K562 (cell line): Measurements from ENCODE around the gene P2RY13. TPM values are rescaled to one million over a fixed set of nuclear protein-coding genes. Genes with fewer than 3 reads are reported as not detected.
A peak's percentile ranks its signal among the peaks of the same experiment; 100 is the strongest.

ENCODE experiments used
- ATAC-seq: fragments of 200-7000 bp; cut with Tn5 transposase; 3 replicates; pipeline ENCODE4 v1.9.1; 2020; ENCODE audit warnings: moderate library complexity
- BruUV-seq: library from RNA; stranded (reverse); fragments of 400-500 nt; replicated peaks from 2 replicates; lab custom pipeline; 2021; lab: Mats Ljungman, UMichigan
- CTCF ChIA-PET: fragments of 300-600 bp; formaldehyde crosslinking; extraction: SDS; loops from one replicate; lab custom pipeline; 2021; ENCODE audit warnings: low intra/inter-chr PET ratio; lab: Yijun Ruan, JAX
- POLR2A ChIA-PET: fragments of 300-600, 350-650 bp; sonication (Branson Sonifier 250); formaldehyde crosslinking; extraction: SDS; loops from one replicate; lab custom pipeline; 2021; ENCODE audit warnings: antibody characterized with exemption, inconsistent platforms; lab: Yijun Ruan, JAX
- DNase-seq, 4 experiments: peaks; one replicate each; pipeline versions ENCODE4 v3.0.0 to v3.0.0-alpha.2; 2011 to 2018; ENCODE audit warnings: low spot score in 3 of 4, mixed read lengths in 3 of 4; ENCODE audit errors: extremely low read depth in 1 of 4
- FAIRE-seq: peaks from 2 replicates; lab custom pipeline; 2011; peaks lifted over from hg19 to GRCh38; lab: Jason Lieb, UNC
- H2AFZ ChIP-seq: 2 replicates; pipeline ENCODE4 v1.6.0; 2011; ENCODE audit warnings: low read depth, low read length, control low read depth, inconsistent platforms
- H3K27ac ChIP-seq: fragments of 200-600 bp; 3 replicates; pipeline ENCODE4 v1.8.0; 2011; ENCODE audit warnings: low read depth, mild to moderate bottlenecking, control low read depth, inconsistent platforms, low read length, moderate library complexity, mixed read lengths; ENCODE audit errors: extremely low read depth
- H3K27me3 ChIP-seq, 2 experiments: fragments of 300-600 bp in 1 of 2; 2 replicates in 1 of 2; 3 replicates in 1 of 2; pipeline versions ENCODE4 v1.6.0 to v1.8.0; 2011; ENCODE audit warnings: inconsistent platforms in 2 of 2, low read length in 2 of 2, mild to moderate bottlenecking in 1 of 2, mixed read lengths in 1 of 2, moderate library complexity in 1 of 2; ENCODE audit not compliant: control insufficient read depth in 2 of 2, insufficient read depth in 2 of 2
- H3K36me3 ChIP-seq: fragments of 300-600 bp; 3 replicates; pipeline ENCODE4 v1.8.0; 2011; ENCODE audit warnings: mild to moderate bottlenecking, low read length, inconsistent platforms; ENCODE audit not compliant: control insufficient read depth, insufficient read depth
- H3K4me1 ChIP-seq, 2 experiments: fragments of 200-600 bp in 1 of 2; replicated peaks in 1 of 2; 2 replicates in 1 of 2; 3 replicates in 1 of 2; pipeline versions ENCODE4 v1.5.1 to v1.8.0; 2011; ENCODE audit warnings: inconsistent platforms in 2 of 2, low read length in 2 of 2, mild to moderate bottlenecking in 1 of 2, mixed read lengths in 1 of 2, moderate library complexity in 1 of 2; ENCODE audit not compliant: control insufficient read depth in 2 of 2, insufficient read depth in 2 of 2
- H3K4me2 ChIP-seq: 2 replicates; pipeline ENCODE4 v1.6.1; 2011; ENCODE audit warnings: low read length, control low read depth, inconsistent platforms, mixed read lengths; ENCODE audit not compliant: insufficient read depth
- H3K4me3 ChIP-seq: fragments of 200-600 bp; sonication (generic), shearing (Covaris generic); 2 replicates; pipeline ENCODE4 v1.5.1; 2016; ENCODE audit warnings: control low read depth, inconsistent platforms
- H3K79me2 ChIP-seq: fragments of 200-600 bp; 3 replicates; pipeline ENCODE4 v1.8.0; 2011; ENCODE audit warnings: low read length, inconsistent platforms; ENCODE audit not compliant: control insufficient read depth, insufficient read depth
- H3K9ac ChIP-seq, 2 experiments: 2 replicates each; pipeline versions ENCODE4 v1.6.0 to v1.6.1; 2011; ENCODE audit warnings: low read depth in 2 of 2, low read length in 2 of 2, control low read depth in 1 of 2, inconsistent platforms in 1 of 2, mild to moderate bottlenecking in 1 of 2, mixed read lengths in 1 of 2; ENCODE audit not compliant: insufficient read depth in 1 of 2
- H3K9me1 ChIP-seq: one replicate; pipeline ENCODE4 v1.6.0; 2011; ENCODE audit warnings: inconsistent platforms, mild to moderate bottlenecking, low read length, moderate library complexity; ENCODE audit not compliant: control insufficient read depth, insufficient read depth
- H3K9me3 ChIP-seq: replicated peaks from 2 replicates; pipeline ENCODE4 v1.5.1; 2011; ENCODE audit warnings: low read depth, low read length, inconsistent platforms; ENCODE audit not compliant: control insufficient read depth, insufficient read depth
- H4K20me1 ChIP-seq: replicated peaks from 2 replicates; pipeline ENCODE4 v1.6.1; 2011; ENCODE audit warnings: low read length, inconsistent platforms, mixed read lengths; ENCODE audit not compliant: control insufficient read depth, insufficient read depth
- BRD9 ChIP-seq: fragments of 450-650 bp; IDR thresholded peaks from 2 replicates; pipeline ENCODE4 v1.6.1; 2018; ENCODE audit warnings: low read depth; ENCODE audit not compliant: partially characterized antibody
- FOXA3 ChIP-seq, 2 experiments: fragments of 450-650 bp in 1 of 2; sonication (generic) in 1 of 2; formaldehyde crosslinking; IDR thresholded peaks in 1 of 2; conservative IDR thresholded peaks in 1 of 2; 2 replicates each; pipeline versions ENCODE4 v1.4.0 to v1.8.0; 2020 to 2022; ENCODE audit warnings: mild to moderate bottlenecking in 2 of 2, missing genetic modification reagents in 1 of 2
- HDAC1 ChIP-seq, 2 experiments: fragments of 450-650 bp; IDR thresholded peaks; 2 replicates each; pipeline ENCODE4 v1.6.1; 2016 to 2017; ENCODE audit warnings: inconsistent platforms in 1 of 2, mild to moderate bottlenecking in 1 of 2, moderate library complexity in 1 of 2
- PRPF4 ChIP-seq: fragments of 200-400 bp; formaldehyde crosslinking; IDR thresholded peaks from one replicate; pipeline ENCODE4 v1.6.1; 2017; ENCODE audit warnings: low read length, low read depth, mild to moderate bottlenecking; ENCODE audit not compliant: insufficient read depth, poor library complexity, severe bottlenecking
- PTBP1 ChIP-seq: fragments of 200-400 bp; formaldehyde crosslinking; IDR thresholded peaks from 2 replicates; pipeline ENCODE4 v1.6.1; 2017; ENCODE audit warnings: low read depth, low read length
- SOX6 ChIP-seq: fragments of 450-650 bp; IDR thresholded peaks from 2 replicates; pipeline ENCODE4 v1.6.1; 2014; ENCODE audit warnings: mild to moderate bottlenecking
- TBL1XR1 ChIP-seq, 2 experiments: IDR thresholded peaks; 2 replicates each; pipeline ENCODE4 v1.6.1; 2012; ENCODE audit warnings: improper control_type of control experiment in 2 of 2, low read length in 2 of 2, mild to moderate bottlenecking in 1 of 2
- ZNF75A ChIP-seq: fragments of 450-650 bp; formaldehyde crosslinking; IDR thresholded peaks from 2 replicates; pipeline ENCODE4 v1.4.0; 2020; ENCODE audit warnings: mild to moderate bottlenecking
- WGBS: fragments of 100-300 bp; shearing (Covaris generic); methylation state at CpG from one replicate; pipeline ENCODE4 v1.1.6; 2016; ENCODE audit warnings: low coverage, mixed read lengths; ENCODE audit not compliant: insufficient coverage; ENCODE audit errors: missing lambda C conversion rate; 5-methylcytosine and 5-hydroxymethylcytosine counted together
- in situ Hi-C: fragments of 300-500 bp; cut with MboI; formaldehyde crosslinking; loops from 4 replicates; pipeline ENCODE4 v1.15.0; 2018; ENCODE audit warnings: inconsistent platforms, mixed read lengths
- intact Hi-C: fragments of 100-400 bp; cut with micrococcal nuclease; formaldehyde crosslinking; loops from 2 replicates; pipeline ENCODE4 v1.14.2; 2022
- polyA plus RNA-seq, 8 experiments: library from polyadenylated mRNA; depleted of rRNA in 4 of 8; stranded (reverse) in 5 of 8; unstranded in 3 of 8; fragments of >200 nt; fragmentation: Nextera tagmentation in 2 of 8; fragmentation: Illumina TruSeq in 1 of 8; extraction: Ambion mirVana in 2 of 8; extraction: Trizol in 1 of 8; gene quantifications; 2 replicates each; pipeline versions ENCODE4 v1.2.1 to v1.2.3, GENCODE V29; 2011 to 2014; ENCODE audit warnings: inconsistent platforms in 1 of 8, missing spikeins in 1 of 8
- total RNA-seq, 7 experiments: library from RNA; depleted of rRNA in 6 of 7; stranded (reverse); fragments of >200 nt in 6 of 7; fragmentation: Illumina TruSeq in 2 of 7; extraction: Trizol in 2 of 7; gene quantifications; 2 replicates each; pipeline versions ENCODE4 v1.2.1 to v1.2.3, GENCODE V29; 2011 to 2021; ENCODE audit warnings: low replicate concordance in 1 of 7
- TF ChIP-seq, protein P1 (sequence below): fragments of 450-650 bp; formaldehyde crosslinking; IDR thresholded peaks from 2 replicates; pipeline ENCODE4 v1.4.0; 2022; ENCODE audit warnings: mild to moderate bottlenecking, moderate library complexity
- TF ChIP-seq, protein P2 (sequence below): fragments of 450-650 bp; IDR thresholded peaks from 2 replicates; pipeline ENCODE4 v1.6.1; 2014; ENCODE audit warnings: low read depth, mild to moderate bottlenecking, moderate library complexity, borderline replicate concordance
- TF ChIP-seq, protein P3 (sequence below): fragments of 450-650 bp; IDR thresholded peaks from 2 replicates; pipeline ENCODE4 v1.6.1; 2016; ENCODE audit warnings: antibody characterized with exemption

Gene P2RY13
- total and polyA plus RNA-seq, 9 of the 15 experiments (the other 6 are each of a cell fraction or from before 2014, with no cell fraction given), result not detected

DNA sequence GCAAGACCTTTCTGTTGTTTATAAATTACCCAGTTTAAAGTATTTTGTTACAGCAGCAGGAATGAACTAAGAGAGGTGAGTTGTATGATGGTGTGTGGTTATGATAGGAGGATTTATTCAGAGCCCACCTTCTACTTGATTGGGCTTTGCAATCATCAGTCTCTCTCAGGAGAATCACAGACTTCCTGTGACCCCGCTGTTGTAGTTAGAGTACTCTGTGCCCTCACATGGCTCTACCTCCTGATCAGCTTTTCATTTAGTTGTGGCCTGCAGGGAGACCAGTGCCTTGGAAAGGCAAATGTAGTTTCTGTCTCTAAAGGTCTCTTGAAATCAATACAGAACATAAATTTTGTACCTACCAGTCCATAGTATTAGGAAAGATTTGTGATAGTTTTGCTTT, 43.4 kb downstream of the P2RY13 start:
- in situ Hi-C loops (loop anchor here (10.0 kb wide), 1 partner anchor 121 kb away; no protein-coding TSS in a partner anchor), intact Hi-C loops (no loop called here)
- H3K27me3 ChIP-seq, result no peaks in the 10 kb centered on the region
- no peak for ATAC-seq
- DNase-seq, result no peak
- WGBS, result 0% methylated on average over 1 of the region's 1 CpG
- FAIRE-seq, result no peak
- no peak overlapping the region for H2AFZ ChIP-seq
- H3K9ac ChIP-seq, result no peak overlapping the region
- no peaks in the 10 kb centered on the region for H3K9me3 ChIP-seq
- H3K4me3 ChIP-seq, result no peak overlapping the region
- no peak overlapping the region for H3K27ac ChIP-seq
- H3K9me1 ChIP-seq, result no peaks in the 10 kb centered on the region
- H4K20me1 ChIP-seq, result no peaks in the 10 kb centered on the region
- TF ChIP-seq PRPF4, result no peak
- CTCF ChIA-PET, result no interaction called here
- no peak overlapping the region for H3K4me2 ChIP-seq
- no TSS peak for BruUV-seq
- POLR2A ChIA-PET, result no interaction called here
- no peaks in the 10 kb centered on the region; a peak in 2 of 5 replicates for H3K4me1 ChIP-seq
- no peaks in the 10 kb centered on the region for H3K36me3 ChIP-seq
- no peaks in the 10 kb centered on the region for H3K79me2 ChIP-seq

DNA sequence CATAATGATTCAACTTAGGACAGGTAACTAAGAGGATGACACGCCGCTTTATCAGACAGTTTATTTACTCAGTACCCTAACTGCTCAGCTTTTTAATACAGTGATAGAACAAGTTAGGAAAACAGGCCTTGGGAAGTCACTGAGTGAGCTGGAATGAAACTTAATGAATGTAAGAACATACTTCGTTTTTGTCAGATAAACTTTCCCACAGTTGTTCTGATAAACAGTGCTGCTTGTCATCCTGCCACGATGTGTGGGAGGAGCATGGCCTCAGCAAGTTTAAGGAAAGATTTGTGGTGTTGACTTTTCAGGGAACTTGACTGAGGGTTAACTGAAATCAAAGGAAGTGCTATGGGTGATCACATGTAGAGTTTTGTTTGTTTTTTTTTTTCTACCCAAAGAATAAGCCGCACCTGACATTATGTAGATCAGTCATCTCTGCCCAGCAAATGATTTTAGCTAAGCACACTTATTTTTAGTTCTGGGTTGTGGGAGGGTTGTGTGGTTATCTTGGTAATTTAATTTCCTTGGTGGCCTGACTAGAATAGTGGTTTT, 45.4 kb downstream of the P2RY13 start:
- ATAC-seq, result peak; percentile 35; the same call in 1 of the 3 replicates
- Histone ChIP-seq H3K4me3 (no peak overlapping the region), H3K9me1 (no peaks in the 10 kb centered on the region), H3K36me3 (no peaks in the 10 kb centered on the region), H3K79me2 (no peaks in the 10 kb centered on the region), H3K27me3 (no peaks in the 10 kb centered on the region), H2AFZ (no peak overlapping the region), H3K4me2 (no peak overlapping the region), H3K9ac (no peak overlapping the region), H3K4me1 (no peaks in the 10 kb centered on the region; a peak in 2 of 5 replicates), H3K9me3 (no peaks in the 10 kb centered on the region), H3K27ac (no peak overlapping the region), H4K20me1 (no peaks in the 10 kb centered on the region)
- ChIA-PET POLR2A (no interaction called here), CTCF (interaction anchor here (0.9 to 2.8 kb wide), 3 partner anchors 56 to 1347 kb away, joined by 3 to 23 read pairs (median 3); no protein-coding TSS in a partner anchor)
- peak in 1 of 4 experiments; percentile 16 for DNase-seq
- WGBS, result 0% methylated on average over 5 of the region's 5 CpGs
- intact Hi-C loops (loop anchor here (1.0 to 5.0 kb wide), 3 partner anchors 57 to 497 kb away; no protein-coding TSS in a partner anchor), in situ Hi-C loops (loop anchor here (10.0 kb wide), 1 partner anchor 119 kb away; no protein-coding TSS in a partner anchor)
- peak; percentile 59 for FAIRE-seq
- BruUV-seq, result no TSS peak
- TF ChIP-seq SOX6 (peak; percentile 62; the same call in 1 of the 2 replicates), TBL1XR1 (IDR thresholded peaks at IDR 0.05; ENCODE audit: low read length in 2 of 2) (no peak), PTBP1 (no peak), BRD9 (no peak), FOXA3 (CRISPR knock-in tag; conservative IDR thresholded peaks at IDR 0.05 in 1 of 2, IDR thresholded peaks at IDR 0.05 in 1 of 2) (peak in 1 of 2 experiments; percentile 52; a peak in 2 of 4 replicates), ZNF75A (CRISPR knock-in tag) (no peak), HDAC1 (IDR thresholded peaks at IDR 0.05) (peak in 1 of 2 experiments; percentile 31; a peak in 1 of 4 replicates)
- TF ChIP-seq, protein P1, sequence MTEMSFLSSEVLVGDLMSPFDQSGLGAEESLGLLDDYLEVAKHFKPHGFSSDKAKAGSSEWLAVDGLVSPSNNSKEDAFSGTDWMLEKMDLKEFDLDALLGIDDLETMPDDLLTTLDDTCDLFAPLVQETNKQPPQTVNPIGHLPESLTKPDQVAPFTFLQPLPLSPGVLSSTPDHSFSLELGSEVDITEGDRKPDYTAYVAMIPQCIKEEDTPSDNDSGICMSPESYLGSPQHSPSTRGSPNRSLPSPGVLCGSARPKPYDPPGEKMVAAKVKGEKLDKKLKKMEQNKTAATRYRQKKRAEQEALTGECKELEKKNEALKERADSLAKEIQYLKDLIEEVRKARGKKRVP, result no peak
- TF ChIP-seq, protein P2, sequence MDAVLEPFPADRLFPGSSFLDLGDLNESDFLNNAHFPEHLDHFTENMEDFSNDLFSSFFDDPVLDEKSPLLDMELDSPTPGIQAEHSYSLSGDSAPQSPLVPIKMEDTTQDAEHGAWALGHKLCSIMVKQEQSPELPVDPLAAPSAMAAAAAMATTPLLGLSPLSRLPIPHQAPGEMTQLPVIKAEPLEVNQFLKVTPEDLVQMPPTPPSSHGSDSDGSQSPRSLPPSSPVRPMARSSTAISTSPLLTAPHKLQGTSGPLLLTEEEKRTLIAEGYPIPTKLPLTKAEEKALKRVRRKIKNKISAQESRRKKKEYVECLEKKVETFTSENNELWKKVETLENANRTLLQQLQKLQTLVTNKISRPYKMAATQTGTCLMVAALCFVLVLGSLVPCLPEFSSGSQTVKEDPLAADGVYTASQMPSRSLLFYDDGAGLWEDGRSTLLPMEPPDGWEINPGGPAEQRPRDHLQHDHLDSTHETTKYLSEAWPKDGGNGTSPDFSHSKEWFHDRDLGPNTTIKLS, result no peak
- TF ChIP-seq, protein P3, sequence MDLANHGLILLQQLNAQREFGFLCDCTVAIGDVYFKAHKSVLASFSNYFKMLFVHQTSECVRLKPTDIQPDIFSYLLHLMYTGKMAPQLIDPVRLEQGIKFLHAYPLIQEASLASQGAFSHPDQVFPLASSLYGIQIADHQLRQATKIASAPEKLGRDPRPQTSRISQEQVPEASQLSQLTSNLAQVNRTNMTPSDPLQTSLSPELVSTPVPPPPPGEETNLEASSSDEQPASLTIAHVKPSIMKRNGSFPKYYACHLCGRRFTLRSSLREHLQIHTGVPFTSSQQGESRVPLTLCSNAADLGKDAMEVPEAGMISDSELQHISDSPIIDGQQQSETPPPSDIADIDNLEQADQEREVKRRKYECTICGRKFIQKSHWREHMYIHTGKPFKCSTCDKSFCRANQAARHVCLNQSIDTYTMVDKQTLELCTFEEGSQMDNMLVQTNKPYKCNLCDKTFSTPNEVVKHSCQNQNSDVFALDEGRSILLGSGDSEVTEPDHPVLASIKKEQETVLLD, result no peak
